Lung (tissue), 12 donors: ENCODE data around the gene HMOX1. TPM values are rescaled to one million over a fixed set of nuclear protein-coding genes. Genes with fewer than 3 reads are reported as not detected.
"Not testable (repeated sequence)": the region's sequence is repeated elsewhere in the genome, so short reads cannot be mapped to it uniquely, and the experiment has no call there.

Source experiments
- ATAC-seq: fragments of 200-7000 bp; cut with Tn5 transposase; one replicate; pipeline ENCODE4 v1.9.1; 2020; ENCODE audit warnings: moderate number of reproducible peaks; ENCODE audit not compliant: insufficient read depth, low FRiP score
- DNase-seq, 3 donors: peaks; one replicate each; pipeline ENCODE4 v3.0.0-alpha.2; 2013 to 2017
- H3K27ac ChIP-seq, 2 donors: one replicate each; pipeline ENCODE4 v1.5.1; 2013; ENCODE audit warnings: mild to moderate bottlenecking in 2 of 2, moderate library complexity in 2 of 2, control low read depth in 1 of 2, inconsistent platforms in 1 of 2, low read depth in 1 of 2, low read length in 1 of 2
- H3K27me3 ChIP-seq, 3 donors: one replicate each; pipeline ENCODE4 v1.5.1; 2013; ENCODE audit warnings: low read length in 2 of 3; ENCODE audit not compliant: control insufficient read depth in 3 of 3, insufficient read depth in 3 of 3
- H3K36me3 ChIP-seq, 4 donors: one replicate each; pipeline ENCODE4 v1.5.1; 2013; ENCODE audit warnings: low read length in 4 of 4, mild to moderate bottlenecking in 1 of 4, moderate library complexity in 1 of 4; ENCODE audit not compliant: control insufficient read depth in 4 of 4, insufficient read depth in 4 of 4
- H3K4me1 ChIP-seq, 5 donors: one replicate each; pipeline ENCODE4 v1.5.1; 2013; ENCODE audit warnings: low read length in 5 of 5, mild to moderate bottlenecking in 2 of 5, moderate library complexity in 1 of 5; ENCODE audit not compliant: control insufficient read depth in 5 of 5, insufficient read depth in 5 of 5
- H3K4me3 ChIP-seq: one replicate; pipeline ENCODE4 v1.5.1; 2013; ENCODE audit warnings: mild to moderate bottlenecking, control low read depth, moderate library complexity
- H3K9ac ChIP-seq, 2 donors: one replicate each; pipeline ENCODE4 v1.5.1; 2013; ENCODE audit warnings: low read length in 2 of 2, control low read depth in 1 of 2; ENCODE audit not compliant: insufficient read depth in 1 of 2
- H3K9me3 ChIP-seq, 4 donors: one replicate each; pipeline ENCODE4 v1.5.1; 2013; ENCODE audit warnings: low read length in 3 of 4, mild to moderate bottlenecking in 1 of 4, moderate library complexity in 1 of 4; ENCODE audit not compliant: control insufficient read depth in 4 of 4, insufficient read depth in 3 of 4
- CTCF ChIP-seq: IDR thresholded peaks from 2 replicates; pipeline ENCODE4 v1.5.1; 2012; ENCODE audit warnings: mild to moderate bottlenecking; ENCODE audit errors: control extremely low read depth, extremely low read depth
- WGBS, 2 donors: extraction: QIAGEN DNeasy Blood & Tissue Kit; methylation state at CpG; one replicate each; pipeline ENCODE4 v1.1.7; 2013; 5-methylcytosine and 5-hydroxymethylcytosine counted together
- polyA plus RNA-seq, 2 donors: library from polyadenylated mRNA; stranded (reverse); fragments of 200-250 nt; gene quantifications; one replicate each; pipeline ENCODE4 v1.2.1, GENCODE V29; 2013
- total RNA-seq, 2 donors: library from RNA; depleted of rRNA in 1 of 2; stranded (reverse); fragments of >200 nt in 1 of 2; gene quantifications; one replicate each; pipeline ENCODE4 v1.2.1, GENCODE V29; 2014 to 2021
- donor health status: control.
- donor health status: control.
- donor health status: Bipolar disorder and iron deficiency.
- donor health status: healthy.
- donor health status: DM: yes; HTN: yes; CAD: no.

Gene HMOX1
- total and polyA plus RNA-seq, 4 donors = 59.9 to 930 (median 135) TPM

- Histone ChIP-seq H3K27ac (no peak overlapping the region), H3K4me1 (peaks cover 0 to 5% (median 0%) of the 10 kb centered on the region in 5 donors), H3K4me3 (no peak overlapping the region), H3K27me3 (no peaks in the 10 kb centered on the region), H3K9me3 (no peaks in the 10 kb centered on the region), H3K36me3 (peaks cover 0 to 20% (median 0%) of the 10 kb centered on the region in 4 donors), H3K9ac (no peak overlapping the region)
- TF ChIP-seq CTCF = no peak
- WGBS, 2 donors = 89 to 91% methylated on average over 16 of the region's 16 CpGs
- DNase-seq (no peak), ATAC-seq (no peak)
Observed at GRCh38 chr22:35393116-35394010, 12.5 kb downstream of the HMOX1 start.

GRCh38 chr22:35394011-35394312 lies 13.1 kb downstream of the HMOX1 start:
- no peak overlapping the region for H3K4me3 ChIP-seq
- H3K27ac ChIP-seq = no peak overlapping the region
- DNase-seq (no peak), ATAC-seq (no peak)
- no peaks in the 10 kb centered on the region for H3K9me3 ChIP-seq
- peaks cover 0 to 5% (median 0%) of the 10 kb centered on the region in 5 donors for H3K4me1 ChIP-seq
- 58 to 67% methylated on average over 4 of the region's 4 CpGs for WGBS, 2 donors
- H3K9ac ChIP-seq = no peak overlapping the region
- H3K36me3 ChIP-seq = peaks cover 0 to 20% (median 0%) of the 10 kb centered on the region in 4 donors
- H3K27me3 ChIP-seq = no peaks in the 10 kb centered on the region
- TF ChIP-seq CTCF = no peak

- Histone ChIP-seq H3K27me3 (no peaks in the 10 kb centered on the region), H3K9me3 (no peaks in the 10 kb centered on the region), H3K36me3 (peaks cover 0 to 16% (median 0%) of the 10 kb centered on the region in 4 donors), H3K4me3 (no peak overlapping the region), H3K4me1 (peaks cover 0 to 5% (median 3%) of the 10 kb centered on the region in 5 donors), H3K27ac (no peak overlapping the region), H3K9ac (no peak overlapping the region)
- no peak for ATAC-seq
- no peak for TF ChIP-seq CTCF
- WGBS, 2 donors = 92 to 94% methylated on average over 5 of the region's 5 CpGs
- DNase-seq = no peak
Observed at GRCh38 chr22:35394810-35395563, 14.1 kb downstream of the HMOX1 start.

- H3K27me3 ChIP-seq, H3K27ac ChIP-seq, DNase-seq, H3K4me3 ChIP-seq, ATAC-seq, H3K9me3 ChIP-seq, H3K9ac ChIP-seq: not testable (repeated sequence)
- 41 to 56% methylated on average over 6 of the region's 6 CpGs for WGBS, 2 donors
- Histone ChIP-seq H3K4me1 (peaks cover 3 to 15% (median 5%) of the 10 kb centered on the region in 5 donors), H3K36me3 (peaks cover 0 to 13% (median 0%) of the 10 kb centered on the region in 4 donors)
Observed at GRCh38 chr22:35396622-35397021, 15.7 kb downstream of the HMOX1 start.
